GM23338 (cell line): ENCODE data around the gene LAPTM5. TPM values are rescaled to one million over a fixed set of nuclear protein-coding genes. Genes with fewer than 3 reads are reported as not detected.
A peak's percentile ranks its signal among the peaks of the same experiment; 100 is the strongest.

Experiments used
- ATAC-seq: fragments of 200-7000 bp; cut with Tn5 transposase; 3 replicates; pipeline ENCODE4 v1.9.1; 2020
- DNase-seq: peaks from one replicate; pipeline ENCODE4 v3.0.0-alpha.2; 2015; ENCODE audit warnings: low spot score
- H2AFZ ChIP-seq: fragments of 200-600 bp; sonication (generic); 2 replicates; pipeline ENCODE4 v1.8.0; 2016; ENCODE audit warnings: antibody characterized with exemption, mild to moderate bottlenecking, moderate library complexity
- H3F3A ChIP-seq: fragments of 200-600 bp; sonication (generic); replicated peaks from 2 replicates; pipeline ENCODE4 v1.8.0; 2017; ENCODE audit warnings: antibody characterized with exemption, mixed run types, low read depth
- H3K27ac ChIP-seq: fragments of 200-600 bp; sonication (generic); 2 replicates; pipeline ENCODE4 v1.6.1; 2016; ENCODE audit warnings: low read depth
- H3K27me3 ChIP-seq: fragments of 200-600 bp; sonication (generic); 2 replicates; pipeline ENCODE4 v1.8.0; 2016; ENCODE audit warnings: mild to moderate bottlenecking, mixed run types, moderate library complexity; ENCODE audit not compliant: insufficient read depth
- H3K36me3 ChIP-seq: fragments of 200-600 bp; sonication (generic); 2 replicates; pipeline ENCODE4 v1.8.0; 2016; ENCODE audit warnings: mild to moderate bottlenecking; ENCODE audit not compliant: insufficient read depth
- H3K4me1 ChIP-seq: fragments of 200-600 bp; sonication (generic); 2 replicates; pipeline ENCODE4 v1.8.0; 2016; ENCODE audit warnings: mild to moderate bottlenecking, moderate library complexity; ENCODE audit not compliant: insufficient read depth
- H3K4me2 ChIP-seq: fragments of 200-600 bp; sonication (generic); 2 replicates; pipeline ENCODE4 v1.7.1; 2017; ENCODE audit warnings: mixed run types
- H3K4me3 ChIP-seq: fragments of 200-600 bp; sonication (generic); 2 replicates; pipeline ENCODE4 v1.6.1; 2016; ENCODE audit warnings: mixed run types
- H3K79me2 ChIP-seq: fragments of 200-600 bp; sonication (generic); replicated peaks from 2 replicates; pipeline ENCODE4 v1.8.0; 2017; ENCODE audit warnings: mild to moderate bottlenecking; ENCODE audit not compliant: insufficient read depth
- H3K9me2 ChIP-seq: fragments of 200-600 bp; sonication (generic); 2 replicates; pipeline ENCODE4 v1.8.0; 2017; ENCODE audit not compliant: insufficient read depth
- H4K20me1 ChIP-seq: fragments of 200-600 bp; sonication (generic); replicated peaks from 2 replicates; pipeline ENCODE4 v1.8.0; 2017; ENCODE audit warnings: mild to moderate bottlenecking; ENCODE audit not compliant: insufficient read depth
- H3K27ac Mint-ChIP-seq: 2 replicates; pipeline ENCODE4 v1.8.0; 2020; ENCODE audit warnings: inconsistent platforms, mild to moderate bottlenecking, moderate library complexity, mixed read lengths
- H3K27me3 Mint-ChIP-seq: 3 replicates; pipeline ENCODE4 v1.8.0; 2022; ENCODE audit warnings: low read depth, mild to moderate bottlenecking, moderate library complexity, mixed read lengths, inconsistent platforms; ENCODE audit not compliant: insufficient read depth, poor library complexity
- H3K36me3 Mint-ChIP-seq: 3 replicates; pipeline ENCODE4 v1.8.0; 2021; ENCODE audit warnings: low read depth, mild to moderate bottlenecking, inconsistent platforms, moderate library complexity, mixed read lengths
- H3K4me1 Mint-ChIP-seq: 3 replicates; pipeline ENCODE4 v1.8.0; 2020; ENCODE audit warnings: mild to moderate bottlenecking, inconsistent platforms, mixed read lengths
- H3K4me3 Mint-ChIP-seq: 3 replicates; pipeline ENCODE4 v1.8.0; 2021; ENCODE audit warnings: moderate library complexity, mild to moderate bottlenecking, inconsistent platforms, mixed read lengths
- H3K9me3 Mint-ChIP-seq: 3 replicates; pipeline ENCODE4 v1.8.0; 2020; ENCODE audit warnings: moderate library complexity, mild to moderate bottlenecking, inconsistent platforms, mixed read lengths
- CTCF ChIP-seq, 2 experiments: fragments of 200-600 bp in 1 of 2; sonication (generic) in 1 of 2; conservative IDR thresholded peaks; 2 replicates each; pipeline versions ENCODE4 v1.5.1 to v1.6.1; 2016 to 2017; ENCODE audit warnings: antibody characterized with exemption in 2 of 2, low read depth in 2 of 2, mild to moderate bottlenecking in 2 of 2, moderate library complexity in 1 of 2
- EZH2 ChIP-seq: fragments of 200-600 bp; sonication (generic); IDR thresholded peaks from one replicate; pipeline ENCODE4 v1.8.0; 2017; ENCODE audit warnings: antibody characterized with exemption, mild to moderate bottlenecking, low read depth; ENCODE audit not compliant: unreplicated experiment
- EZH2phosphoT487 ChIP-seq: fragments of 200-600 bp; sonication (generic); IDR thresholded peaks from one replicate; pipeline ENCODE4 v1.8.1; 2018; ENCODE audit warnings: antibody characterized with exemption; ENCODE audit not compliant: unreplicated experiment
- JUNB ChIP-seq: IDR thresholded peaks from one replicate; pipeline ENCODE4 v1.6.1; 2016; ENCODE audit warnings: antibody characterized with exemption; ENCODE audit not compliant: unreplicated experiment
- POLR2AphosphoS5 ChIP-seq: IDR thresholded peaks from 2 replicates; pipeline ENCODE4 v1.6.1; 2016; ENCODE audit warnings: antibody characterized with exemption, low read depth
- ZNF331 ChIP-seq: fragments of 250-450 bp; sonication (Bioruptor Pico); IDR thresholded peaks from 2 replicates; pipeline ENCODE4 v1.5.0; 2020; ENCODE audit warnings: low read depth, mild to moderate bottlenecking, moderate library complexity
- polyA plus RNA-seq: library from polyadenylated mRNA; unstranded; fragments of >200 nt; fragmentation: Nextera tagmentation; extraction: Ambion mirVana; gene quantifications from 2 replicates; pipeline ENCODE4 v1.2.1, GENCODE V29; 2016
- total RNA-seq: library from RNA; depleted of rRNA; stranded (reverse); fragments of >200 nt; shearing (Covaris generic); gene quantifications from 2 replicates; pipeline ENCODE4 v1.2.3, GENCODE V29; 2014
- TF ChIP-seq, protein P1 (sequence below): fragments of 250-450 bp; sonication (Bioruptor Pico); IDR thresholded peaks from 2 replicates; pipeline ENCODE4 v1.5.0; 2020; ENCODE audit warnings: mild to moderate bottlenecking, moderate library complexity

Gene LAPTM5
- total and polyA plus RNA-seq, 2 experiments from 2014 or later = 0.21 TPM; not detected in 1

DNA sequence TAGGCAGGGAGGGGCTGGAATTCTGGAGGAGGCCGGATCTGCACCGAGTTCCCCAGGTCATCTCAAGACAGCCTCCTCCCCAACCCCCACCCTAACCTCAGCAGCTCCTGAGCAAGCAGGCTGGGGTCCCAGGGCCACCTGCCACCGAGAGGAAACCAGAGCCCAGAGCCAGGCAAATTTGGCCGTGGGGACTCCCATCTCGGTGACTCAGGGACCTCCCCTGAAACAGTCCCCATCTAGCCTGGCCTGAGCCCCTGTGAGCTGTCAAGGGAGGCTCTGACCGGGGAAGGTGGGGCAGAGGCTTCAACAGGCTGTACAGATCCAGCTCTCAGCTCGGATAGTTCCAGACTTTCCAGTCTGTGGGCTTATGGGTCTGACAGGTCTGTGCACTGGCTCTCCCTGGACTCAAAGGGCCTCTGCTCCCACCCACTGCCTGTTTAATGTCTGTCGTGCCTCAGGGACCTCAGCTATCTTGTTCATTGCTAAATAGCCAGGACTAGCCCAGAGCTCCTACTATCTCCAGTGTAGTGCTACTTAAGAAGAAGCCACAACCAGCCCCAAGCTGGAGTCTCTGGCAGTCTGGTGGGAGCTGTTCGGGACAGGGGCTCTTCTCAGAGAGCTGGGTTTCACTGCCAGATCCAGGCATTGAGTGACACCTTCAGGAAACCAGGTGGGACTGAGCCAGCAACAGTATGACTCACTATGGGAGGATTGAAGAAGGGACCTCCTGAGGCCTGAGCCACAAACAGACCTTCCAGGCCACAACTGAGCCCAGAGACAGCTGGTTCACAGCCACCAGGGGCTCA is 59.8 kb downstream of the LAPTM5 start:
- no peaks in the 10 kb centered on the region for H3K36me3 Mint-ChIP-seq
- DNase-seq (no peak), ATAC-seq (peak; percentile 50)

GRCh38 chr1:30696831-30697230 is 60.7 kb downstream of the LAPTM5 start:
- Mint-ChIP-seq H3K4me1 (peaks cover 10% of the 10 kb centered on the region), H3K27me3 (no peaks in the 10 kb centered on the region), H3K36me3 (no peaks in the 10 kb centered on the region), H3K9me3 (no peaks in the 10 kb centered on the region), H3K4me3 (no peak overlapping the region), H3K27ac (no peak overlapping the region)
- DNase-seq = no peak
- Histone ChIP-seq H3K9me2 (no peaks in the 10 kb centered on the region), H3K4me3 (no peak overlapping the region), H3K27ac (no peak overlapping the region), H3K27me3 (no peaks in the 10 kb centered on the region), H4K20me1 (no peaks in the 10 kb centered on the region), H3F3A (no peaks in the 10 kb centered on the region), H3K4me2 (no peak overlapping the region), H3K79me2 (no peaks in the 10 kb centered on the region), H3K36me3 (no peaks in the 10 kb centered on the region), H3K4me1 (no peaks in the 10 kb centered on the region), H2AFZ (no peak overlapping the region)
- no peak for ATAC-seq
- TF ChIP-seq JUNB = no peak
- TF ChIP-seq POLR2AphosphoS5 = no peak
- TF ChIP-seq CTCF (conservative IDR thresholded peaks at IDR 0.05; ENCODE audit: low read depth in 2 of 2) = no peak
- no peak for TF ChIP-seq EZH2
- no peak for TF ChIP-seq EZH2phosphoT487
- TF ChIP-seq ZNF331 (CRISPR knock-in tag) = no peak
- TF ChIP-seq, protein P1, sequence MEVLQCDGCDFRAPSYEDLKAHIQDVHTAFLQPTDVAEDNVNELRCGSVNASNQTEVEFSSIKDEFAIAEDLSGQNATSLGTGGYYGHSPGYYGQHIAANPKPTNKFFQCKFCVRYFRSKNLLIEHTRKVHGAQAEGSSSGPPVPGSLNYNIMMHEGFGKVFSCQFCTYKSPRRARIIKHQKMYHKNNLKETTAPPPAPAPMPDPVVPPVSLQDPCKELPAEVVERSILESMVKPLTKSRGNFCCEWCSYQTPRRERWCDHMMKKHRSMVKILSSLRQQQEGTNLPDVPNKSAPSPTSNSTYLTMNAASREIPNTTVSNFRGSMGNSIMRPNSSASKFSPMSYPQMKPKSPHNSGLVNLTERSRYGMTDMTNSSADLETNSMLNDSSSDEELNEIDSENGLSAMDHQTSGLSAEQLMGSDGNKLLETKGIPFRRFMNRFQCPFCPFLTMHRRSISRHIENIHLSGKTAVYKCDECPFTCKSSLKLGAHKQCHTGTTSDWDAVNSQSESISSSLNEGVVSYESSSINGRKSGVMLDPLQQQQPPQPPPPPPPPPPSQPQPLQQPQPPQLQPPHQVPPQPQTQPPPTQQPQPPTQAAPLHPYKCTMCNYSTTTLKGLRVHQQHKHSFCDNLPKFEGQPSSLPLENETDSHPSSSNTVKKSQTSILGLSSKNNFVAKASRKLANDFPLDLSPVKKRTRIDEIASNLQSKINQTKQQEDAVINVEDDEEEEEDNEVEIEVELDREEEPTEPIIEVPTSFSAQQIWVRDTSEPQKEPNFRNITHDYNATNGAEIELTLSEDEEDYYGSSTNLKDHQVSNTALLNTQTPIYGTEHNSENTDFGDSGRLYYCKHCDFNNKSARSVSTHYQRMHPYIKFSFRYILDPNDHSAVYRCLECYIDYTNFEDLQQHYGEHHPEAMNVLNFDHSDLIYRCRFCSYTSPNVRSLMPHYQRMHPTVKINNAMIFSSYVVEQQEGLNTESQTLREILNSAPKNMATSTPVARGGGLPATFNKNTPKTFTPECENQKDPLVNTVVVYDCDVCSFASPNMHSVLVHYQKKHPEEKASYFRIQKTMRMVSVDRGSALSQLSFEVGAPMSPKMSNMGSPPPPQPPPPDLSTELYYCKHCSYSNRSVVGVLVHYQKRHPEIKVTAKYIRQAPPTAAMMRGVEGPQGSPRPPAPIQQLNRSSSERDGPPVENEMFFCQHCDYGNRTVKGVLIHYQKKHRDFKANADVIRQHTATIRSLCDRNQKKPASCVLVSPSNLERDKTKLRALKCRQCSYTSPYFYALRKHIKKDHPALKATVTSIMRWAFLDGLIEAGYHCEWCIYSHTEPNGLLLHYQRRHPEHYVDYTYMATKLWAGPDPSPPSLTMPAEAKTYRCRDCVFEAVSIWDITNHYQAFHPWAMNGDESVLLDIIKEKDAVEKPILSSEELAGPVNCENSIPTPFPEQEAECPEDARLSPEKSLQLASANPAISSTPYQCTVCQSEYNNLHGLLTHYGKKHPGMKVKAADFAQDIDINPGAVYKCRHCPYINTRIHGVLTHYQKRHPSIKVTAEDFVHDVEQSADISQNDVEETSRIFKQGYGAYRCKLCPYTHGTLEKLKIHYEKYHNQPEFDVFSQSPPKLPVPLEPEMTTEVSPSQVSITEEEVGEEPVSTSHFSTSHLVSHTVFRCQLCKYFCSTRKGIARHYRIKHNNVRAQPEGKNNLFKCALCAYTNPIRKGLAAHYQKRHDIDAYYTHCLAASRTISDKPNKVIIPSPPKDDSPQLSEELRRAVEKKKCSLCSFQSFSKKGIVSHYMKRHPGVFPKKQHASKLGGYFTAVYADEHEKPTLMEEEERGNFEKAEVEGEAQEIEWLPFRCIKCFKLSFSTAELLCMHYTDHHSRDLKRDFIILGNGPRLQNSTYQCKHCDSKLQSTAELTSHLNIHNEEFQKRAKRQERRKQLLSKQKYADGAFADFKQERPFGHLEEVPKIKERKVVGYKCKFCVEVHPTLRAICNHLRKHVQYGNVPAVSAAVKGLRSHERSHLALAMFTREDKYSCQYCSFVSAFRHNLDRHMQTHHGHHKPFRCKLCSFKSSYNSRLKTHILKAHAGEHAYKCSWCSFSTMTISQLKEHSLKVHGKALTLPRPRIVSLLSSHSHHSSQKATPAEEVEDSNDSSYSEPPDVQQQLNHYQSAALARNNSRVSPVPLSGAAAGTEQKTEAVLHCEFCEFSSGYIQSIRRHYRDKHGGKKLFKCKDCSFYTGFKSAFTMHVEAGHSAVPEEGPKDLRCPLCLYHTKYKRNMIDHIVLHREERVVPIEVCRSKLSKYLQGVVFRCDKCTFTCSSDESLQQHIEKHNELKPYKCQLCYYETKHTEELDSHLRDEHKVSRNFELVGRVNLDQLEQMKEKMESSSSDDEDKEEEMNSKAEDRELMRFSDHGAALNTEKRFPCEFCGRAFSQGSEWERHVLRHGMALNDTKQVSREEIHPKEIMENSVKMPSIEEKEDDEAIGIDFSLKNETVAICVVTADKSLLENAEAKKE = no peak

More for the DNA sequence above, 59.8 kb downstream of the LAPTM5 start:
- H3K9me3 Mint-ChIP-seq = no peaks in the 10 kb centered on the region
- H3K27me3 ChIP-seq = no peaks in the 10 kb centered on the region
- no peak overlapping the region for H3K4me3 Mint-ChIP-seq
- TF ChIP-seq CTCF (conservative IDR thresholded peaks at IDR 0.05; ENCODE audit: low read depth in 2 of 2) = no peak; a peak in 1 of 4 replicates
- H2AFZ ChIP-seq = no peak overlapping the region
- no peaks in the 10 kb centered on the region for H3K79me2 ChIP-seq
- no peaks in the 10 kb centered on the region for H3K36me3 ChIP-seq
- H3K4me2 ChIP-seq = no peak overlapping the region
- no peaks in the 10 kb centered on the region for H3F3A ChIP-seq
- H4K20me1 ChIP-seq = no peaks in the 10 kb centered on the region
- H3K27ac Mint-ChIP-seq = no peak overlapping the region
- H3K4me1 ChIP-seq = no peaks in the 10 kb centered on the region
- H3K4me1 Mint-ChIP-seq = peaks cover 8% of the 10 kb centered on the region
- no peak overlapping the region for H3K4me3 ChIP-seq
- H3K9me2 ChIP-seq = 0 out of 2 replicates have a peak, but pooled peaks cover 3% of the 10 kb centered on the region
- no peaks in the 10 kb centered on the region for H3K27me3 Mint-ChIP-seq
- H3K27ac ChIP-seq = no peak overlapping the region
